IMR-90 (cell line): Measurements from ENCODE around the gene NECTIN4. TPM values are rescaled to one million over a fixed set of nuclear protein-coding genes. Genes with fewer than 3 reads are reported as not detected.

Source experiments
- ATAC-seq: fragments of 200-7000 bp; cut with Tn5 transposase; 2 replicates; pipeline ENCODE4 v1.9.1; 2020; ENCODE audit warnings: low read depth, mild to moderate bottlenecking, moderate library complexity
- BruUV-seq: library from RNA; stranded (reverse); fragments of 400-500 nt; replicated peaks from 2 replicates; lab custom pipeline; 2021; lab: Mats Ljungman, UMichigan
- CTCF ChIA-PET: fragments of 300-600 bp; formaldehyde crosslinking; extraction: SDS; loops from one replicate; lab custom pipeline; 2021; ENCODE audit warnings: antibody characterized with exemption; lab: Yijun Ruan, JAX
- POLR2A ChIA-PET: fragments of 300-600 bp; sonication (Branson Sonifier 250); formaldehyde crosslinking; loops from one replicate; lab custom pipeline; 2022; ENCODE audit warnings: antibody characterized with exemption; ENCODE audit not compliant: unreplicated experiment; lab: Charles Lee
- DNase-seq: peaks from one replicate; pipeline ENCODE4 v3.0.0; 2013
- H2AFZ ChIP-seq: replicated peaks from 2 replicates; pipeline ENCODE3; 2013; ENCODE audit warnings: low read length, mild to moderate bottlenecking; ENCODE audit not compliant: poor library complexity
- H2AK5ac ChIP-seq: 2 replicates; pipeline ENCODE4 v1.6.1; 2013; ENCODE audit warnings: low read depth, low read length, inconsistent platforms
- H2AK9ac ChIP-seq: replicated peaks from 2 replicates; pipeline ENCODE3; 2013; ENCODE audit warnings: mild to moderate bottlenecking, low read depth, low read length, moderate library complexity; ENCODE audit not compliant: poor library complexity
- H2BK120ac ChIP-seq: 2 replicates; pipeline ENCODE4 v1.6.1; 2013; ENCODE audit warnings: low read depth, low read length, inconsistent platforms
- H2BK15ac ChIP-seq: 3 replicates; pipeline ENCODE4 v1.6.1; 2013; ENCODE audit warnings: low read depth, low read length, inconsistent platforms
- H2BK20ac ChIP-seq: 2 replicates; pipeline ENCODE4 v1.6.1; 2013; ENCODE audit warnings: low read depth, mild to moderate bottlenecking, inconsistent platforms, low read length, moderate library complexity
- H2BK5ac ChIP-seq: 2 replicates; pipeline ENCODE4 v1.6.1; 2013; ENCODE audit warnings: mild to moderate bottlenecking, low read depth, low read length, inconsistent platforms; ENCODE audit not compliant: poor library complexity, severe bottlenecking
- H3K14ac ChIP-seq: replicated peaks from 2 replicates; pipeline ENCODE4 v1.6.1; 2013; ENCODE audit warnings: low read depth, low read length, inconsistent platforms
- H3K18ac ChIP-seq: 2 replicates; pipeline ENCODE4 v1.6.1; 2013; ENCODE audit warnings: low read depth, low read length, control low read depth
- H3K23ac ChIP-seq: 2 replicates; pipeline ENCODE4 v1.6.1; 2013; ENCODE audit warnings: low read depth, low read length, inconsistent platforms
- H3K27ac ChIP-seq: 2 replicates; pipeline ENCODE4 v1.5.1; 2013; ENCODE audit warnings: mild to moderate bottlenecking, control low read depth, low read length; ENCODE audit not compliant: insufficient read depth
- H3K27me3 ChIP-seq: 2 replicates; pipeline ENCODE4 v1.6.1; 2013; ENCODE audit warnings: low read length; ENCODE audit not compliant: control insufficient read depth, insufficient read depth
- H3K36me3 ChIP-seq: 2 replicates; pipeline ENCODE4 v1.6.1; 2013; ENCODE audit warnings: low read length, mixed read lengths; ENCODE audit not compliant: control insufficient read depth, insufficient read depth
- H3K4ac ChIP-seq: 2 replicates; pipeline ENCODE4 v1.6.1; 2013; ENCODE audit warnings: low read depth, low read length, inconsistent platforms
- H3K4me1 ChIP-seq: 2 replicates; pipeline ENCODE4 v1.6.1; 2013; ENCODE audit warnings: low read length, mixed read lengths; ENCODE audit not compliant: control insufficient read depth, insufficient read depth
- H3K4me2 ChIP-seq: 2 replicates; pipeline ENCODE4 v1.6.1; 2013; ENCODE audit warnings: low read depth, mild to moderate bottlenecking, control low read depth, low read length, moderate library complexity
- H3K4me3 ChIP-seq: 2 replicates; pipeline ENCODE4 v1.5.1; 2013; ENCODE audit warnings: low read depth, mild to moderate bottlenecking, control low read depth, low read length, moderate library complexity; ENCODE audit not compliant: insufficient read depth
- H3K56ac ChIP-seq: 2 replicates; pipeline ENCODE4 v1.6.1; 2013; ENCODE audit warnings: low read length, inconsistent platforms; ENCODE audit not compliant: insufficient read depth; ENCODE audit errors: extremely low read depth
- H3K79me1 ChIP-seq, 2 experiments: 2 replicates each; pipeline ENCODE4 v1.6.1; 2013; ENCODE audit warnings: low read length in 2 of 2, inconsistent platforms in 1 of 2, low read depth in 1 of 2
- H3K9ac ChIP-seq: 2 replicates; pipeline ENCODE4 v1.6.1; 2013; ENCODE audit warnings: low read depth, low read length, control low read depth
- H3K9me1 ChIP-seq: 2 replicates; pipeline ENCODE4 v1.6.1; 2013; ENCODE audit warnings: low read length, inconsistent platforms; ENCODE audit not compliant: insufficient read depth
- H3K9me3 ChIP-seq: 2 replicates; pipeline ENCODE4 v1.6.1; 2013; ENCODE audit warnings: low read length; ENCODE audit not compliant: control insufficient read depth, insufficient read depth
- H4K20me1 ChIP-seq: 2 replicates; pipeline ENCODE4 v1.6.1; 2013; ENCODE audit warnings: low read length, inconsistent platforms; ENCODE audit not compliant: insufficient read depth
- H4K5ac ChIP-seq: 2 replicates; pipeline ENCODE4 v1.6.1; 2013; ENCODE audit warnings: mild to moderate bottlenecking, low read depth, low read length, control low read depth
- H4K8ac ChIP-seq, 2 experiments: 2 replicates each; pipeline ENCODE4 v1.6.1; 2013; ENCODE audit warnings: low read depth in 2 of 2, low read length in 2 of 2, control low read depth in 1 of 2, inconsistent platforms in 1 of 2
- H4K91ac ChIP-seq: 2 replicates; pipeline ENCODE4 v1.6.1; 2013; ENCODE audit warnings: low read depth, low read length, inconsistent platforms; ENCODE audit not compliant: insufficient read depth
- CEBPB ChIP-seq: IDR thresholded peaks from 2 replicates; pipeline ENCODE4 v1.6.1; 2012; ENCODE audit warnings: low read depth, low read length, improper control_type of control experiment
- CHD1 ChIP-seq: IDR thresholded peaks from 2 replicates; pipeline ENCODE4 v1.6.1; 2012; ENCODE audit warnings: low read depth, low read length, improper control_type of control experiment
- ELK1 ChIP-seq: fragments of 150-350 bp; IDR thresholded peaks from 2 replicates; pipeline ENCODE4 v1.6.1; 2016; ENCODE audit warnings: low read depth, mild to moderate bottlenecking, low read length, moderate library complexity, borderline replicate concordance
- FOS ChIP-seq: fragments of 150-350 bp; IDR thresholded peaks from 2 replicates; pipeline ENCODE4 v1.6.1; 2016; ENCODE audit warnings: low read depth, low read length
- NFE2L2 ChIP-seq: fragments of 150-350 bp; IDR thresholded peaks from 2 replicates; pipeline ENCODE4 v1.6.1; 2016; ENCODE audit warnings: low read depth, mild to moderate bottlenecking, low read length
- RAD21 ChIP-seq: IDR thresholded peaks from 2 replicates; pipeline ENCODE4 v1.6.1; 2012; ENCODE audit warnings: low read length, improper control_type of control experiment
- RFX5 ChIP-seq: IDR thresholded peaks from 2 replicates; pipeline ENCODE4 v1.8.0; 2012; ENCODE audit warnings: low read depth, mild to moderate bottlenecking, low read length, moderate library complexity
- SMC3 ChIP-seq: fragments of 150-350 bp; IDR thresholded peaks from 2 replicates; pipeline ENCODE4 v1.6.1; 2016; ENCODE audit warnings: low read depth, mild to moderate bottlenecking, antibody characterized with exemption, low read length, moderate library complexity
- USF2 ChIP-seq: fragments of 150-350 bp; IDR thresholded peaks from 2 replicates; pipeline ENCODE4 v1.6.1; 2017; ENCODE audit warnings: mild to moderate bottlenecking, antibody characterized with exemption, low read length, low read depth
- WGBS, 2 experiments: methylation state at CpG; one replicate each; pipeline versions ENCODE4 v1.1.5 to v1.1.7; 2013; ENCODE audit warnings: missing lambda C conversion rate in 2 of 2; ENCODE audit not compliant: insufficient read length in 1 of 2; ENCODE audit errors: extremely low coverage in 2 of 2; 5-methylcytosine and 5-hydroxymethylcytosine counted together
- dilution Hi-C: fragments of 300-500 bp; cut with HindIII; formaldehyde crosslinking; loops from one replicate; pipeline ENCODE4 v1.14.3; 2018; ENCODE audit warnings: low sequenced_read_pairs; ENCODE audit not compliant: unreplicated experiment
- in situ Hi-C: fragments of 300-500 bp; cut with MboI; formaldehyde crosslinking; loops from 3 replicates; pipeline ENCODE4 v1.14.3; 2019; ENCODE audit warnings: low sequenced_read_pairs, inconsistent platforms, mixed read lengths
- intact Hi-C: fragments of 100-400 bp; cut with micrococcal nuclease; formaldehyde crosslinking; loops from 2 replicates; pipeline ENCODE4 v1.10.0; 2022
- polyA plus RNA-seq, 3 experiments: library from polyadenylated mRNA; depleted of rRNA; stranded (reverse); fragments of >200 nt; gene quantifications; 2 replicates each; pipeline ENCODE4 v1.2.3, GENCODE V29; 2012; ENCODE audit warnings: low replicate concordance in 1 of 3
- total RNA-seq: library from RNA; depleted of rRNA; stranded (reverse); fragments of >200 nt; gene quantifications from 2 replicates; pipeline ENCODE4 v1.2.3, GENCODE V29; 2012

The NECTIN4 gene
- total and polyA plus RNA-seq, 2 of the 4 experiments (the other 2 are of a cell fraction) = 0.18 to 0.24 TPM

- 60% methylated on average over 1 of the region's 5 CpGs; no CpG with 5 or more reads in 1 of the 2 experiments for WGBS, 2 experiments
- no peak overlapping the region for H2BK120ac ChIP-seq
- H3K4me2 ChIP-seq = no peak overlapping the region
- H2BK20ac ChIP-seq = no peak overlapping the region
- no peak overlapping the region for H3K18ac ChIP-seq
- ChIA-PET POLR2A (no interaction called here), CTCF (no interaction called here)
- dilution Hi-C loops = no loop called here
- no peak overlapping the region for H3K56ac ChIP-seq
- BruUV-seq = no TSS peak
- H3K4me3 ChIP-seq = no peak overlapping the region
- intact Hi-C loops = no loop called here
- H3K27me3 ChIP-seq = no peaks in the 10 kb centered on the region
- no peak overlapping the region for H2BK15ac ChIP-seq
- no peak overlapping the region for H3K4ac ChIP-seq
- ATAC-seq (no peak), DNase-seq (no peak)
- no peaks in the 10 kb centered on the region for H3K79me1 ChIP-seq
- H3K9me3 ChIP-seq = no peaks in the 10 kb centered on the region
- H4K5ac ChIP-seq = no peak overlapping the region
- no peak overlapping the region for H3K9ac ChIP-seq
- H3K23ac ChIP-seq = no peak overlapping the region
- H3K4me1 ChIP-seq = peaks cover 8% of the 10 kb centered on the region; the same call in 1 of the 2 replicates
- no peaks in the 10 kb centered on the region for H3K36me3 ChIP-seq
- in situ Hi-C loops = no loop called here
- no peak for TF ChIP-seq FOS
- TF ChIP-seq CHD1 = no peak
- TF ChIP-seq RFX5 = no peak
- TF ChIP-seq CEBPB = no peak
- TF ChIP-seq USF2 = no peak
- TF ChIP-seq NFE2L2 = no peak
- TF ChIP-seq ELK1 = no peak
- no peak for TF ChIP-seq RAD21
- TF ChIP-seq SMC3 = no peak
- H4K20me1 ChIP-seq = no peaks in the 10 kb centered on the region
- H2AFZ ChIP-seq = peak overlapping the region; percentile 26
- H4K8ac ChIP-seq = no peak overlapping the region
- no peak overlapping the region for H3K14ac ChIP-seq
- no peak overlapping the region for H2BK5ac ChIP-seq
- H2AK9ac ChIP-seq = no peak overlapping the region
- H2AK5ac ChIP-seq = no peak overlapping the region
- no peak overlapping the region for H3K27ac ChIP-seq
- H3K9me1 ChIP-seq = peaks cover 14% of the 10 kb centered on the region
- H4K91ac ChIP-seq = no peak overlapping the region
Observed at GRCh38 chr1:161091093-161091492, 1.7 kb upstream of the NECTIN4 start.
